NCI-H1694 treated with DMSO at 0.1 percent for 48 hours (cell line): ENCODE data around the gene RUVBL2.
"Not testable (repeated sequence)": the region's sequence is repeated elsewhere in the genome, so short reads cannot be mapped to it uniquely, and the experiment has no call there.

Experiments used
- DNase-seq: peaks from one replicate; lab custom pipeline; 2025; lab: John Stamatoyannopoulos, UW

RUVBL2 gene

DNA sequence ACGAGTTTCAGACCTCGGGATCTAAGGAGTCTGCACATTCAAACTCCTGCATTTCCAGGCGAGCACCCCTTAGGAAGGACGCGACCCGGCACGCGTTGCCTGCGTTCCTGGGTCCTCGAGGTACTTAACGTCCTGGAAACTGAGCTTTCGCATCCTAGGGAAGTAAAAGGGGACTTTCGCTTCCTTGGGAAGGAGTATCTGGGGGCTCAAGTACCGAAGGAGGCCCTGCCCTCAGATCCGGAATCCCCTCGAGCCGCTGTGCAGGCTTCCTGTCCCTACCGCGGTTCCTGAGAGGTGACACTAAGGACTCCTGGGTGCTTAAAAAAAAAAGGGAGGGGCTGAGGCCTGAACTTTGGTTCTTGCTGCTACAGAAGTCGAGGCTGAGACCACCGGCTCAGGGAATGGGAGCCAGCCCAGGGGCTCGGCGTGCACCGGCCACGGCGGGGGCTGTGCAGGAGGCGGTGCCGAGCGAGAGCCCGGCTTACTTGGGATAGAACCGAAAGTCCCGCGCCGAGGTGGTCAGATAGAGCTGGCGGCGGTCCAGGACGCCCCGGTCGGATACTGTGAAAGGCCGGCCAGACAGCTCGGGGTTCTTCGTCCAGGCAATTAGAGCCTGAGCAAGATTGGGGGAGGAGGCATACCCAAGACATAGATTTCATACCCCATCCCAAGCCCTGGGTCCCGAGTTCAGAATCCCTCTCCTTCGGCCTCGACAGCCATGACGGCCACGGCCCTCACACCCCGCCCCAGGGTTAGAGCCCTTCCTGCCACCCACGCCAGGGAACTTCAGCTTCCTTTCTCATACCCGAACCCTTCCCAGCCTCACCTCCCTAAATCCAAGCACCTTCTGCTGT is 24.9 kb downstream of the RUVBL2 start:
- not testable (repeated sequence) for DNase-seq

DNA sequence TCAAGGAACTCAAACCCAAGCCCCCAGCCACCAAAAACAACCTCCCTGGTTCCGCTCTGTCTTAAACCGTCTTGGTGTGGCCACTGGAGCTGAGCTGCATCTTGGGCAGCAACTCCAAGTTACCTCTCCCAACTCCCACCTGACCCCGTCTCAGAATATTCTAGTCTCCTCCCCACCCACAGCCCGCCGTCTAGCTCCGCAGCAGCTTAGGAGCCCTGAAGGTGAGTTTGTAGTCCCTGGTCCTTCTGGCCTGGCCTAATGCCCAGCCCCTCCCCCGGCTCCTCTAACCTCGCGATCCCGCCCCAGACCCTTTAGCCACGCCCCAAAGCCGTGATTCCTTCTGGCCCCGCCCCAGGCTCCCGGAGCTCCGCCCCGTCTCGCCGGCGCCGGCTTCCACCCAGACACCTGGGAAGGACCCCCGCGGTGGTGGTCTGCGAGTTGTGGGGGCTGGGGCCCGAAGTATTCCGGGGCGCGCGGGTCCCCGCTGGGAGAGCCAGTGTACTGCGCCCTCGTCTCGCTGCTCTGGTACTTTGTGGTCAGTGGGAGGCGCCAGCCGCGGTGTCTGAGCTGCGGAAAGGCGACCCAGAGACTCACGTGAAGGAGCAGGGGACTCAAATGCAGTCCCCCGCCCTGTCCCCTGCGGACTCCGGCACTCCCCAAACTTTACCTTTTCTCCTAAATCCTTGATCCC is 25.7 kb downstream of the RUVBL2 start:
- peak; percentile 12 for DNase-seq

DNA sequence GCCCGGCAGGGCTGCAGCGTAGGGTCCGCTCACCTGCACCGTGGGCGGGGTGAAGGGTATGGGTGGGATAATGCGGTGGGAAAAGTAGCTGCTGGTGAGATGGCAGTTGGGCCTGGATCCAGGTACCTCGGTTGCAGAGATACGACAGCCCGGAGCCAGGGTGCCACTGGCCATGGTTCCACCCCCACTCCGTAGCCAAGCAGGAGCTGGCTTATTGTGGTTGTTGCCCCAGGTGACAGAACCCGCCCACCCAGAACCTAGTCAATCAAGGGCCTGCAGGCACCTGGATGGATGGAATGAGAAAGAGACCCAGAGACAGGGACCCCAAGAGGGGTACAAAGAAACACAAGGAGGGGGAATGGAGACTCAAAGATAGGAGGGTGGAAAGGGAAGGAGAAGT is 26.7 kb downstream of the RUVBL2 start:
- DNase-seq = no peak

DNA sequence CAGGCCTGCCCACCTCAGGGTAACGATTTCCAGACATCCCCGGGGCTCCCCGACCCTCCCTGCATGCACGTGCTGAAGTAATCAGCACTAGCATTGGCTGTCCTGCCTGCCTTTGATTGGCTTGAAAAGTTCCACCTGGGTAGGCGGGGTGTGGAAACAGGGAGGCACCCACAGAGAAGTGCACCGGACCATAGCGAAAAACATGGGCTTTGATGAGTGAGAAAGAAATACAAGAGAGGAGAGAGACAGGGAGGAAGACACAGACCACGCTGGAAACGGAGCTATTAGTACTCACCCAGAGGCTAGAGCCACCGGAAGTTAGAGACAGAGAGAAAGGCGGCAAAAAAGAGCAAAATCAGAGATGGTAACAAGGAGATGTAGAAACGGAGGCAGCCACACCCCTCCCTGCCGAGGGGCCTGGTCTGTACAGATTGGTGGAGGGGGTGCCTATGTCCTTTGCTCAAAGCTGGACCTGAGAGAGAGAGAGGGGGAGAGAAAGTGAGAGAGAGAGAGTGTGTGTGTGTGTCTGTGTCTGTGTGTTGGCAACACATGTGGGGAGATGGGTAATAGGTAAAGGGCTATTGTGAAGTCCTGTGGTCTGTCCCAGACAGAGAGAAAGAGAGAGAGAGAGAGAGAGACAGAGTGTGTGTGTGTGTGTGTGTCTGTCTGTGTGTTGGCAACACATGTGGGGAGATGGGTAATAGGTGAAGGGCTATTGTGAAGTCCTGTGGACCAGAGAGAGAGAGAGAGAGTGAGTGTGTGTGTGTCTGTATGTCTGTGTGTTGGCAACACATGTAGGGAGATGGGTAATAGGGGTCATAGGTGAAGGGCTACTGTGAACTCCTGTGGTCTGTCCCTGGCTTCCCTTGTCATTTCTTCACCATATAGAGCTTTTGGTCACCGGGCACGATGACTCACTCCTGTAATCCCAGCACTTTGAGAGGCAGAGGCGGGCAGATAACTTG is 27.5 kb downstream of the RUVBL2 start:
- DNase-seq = no peak

DNA sequence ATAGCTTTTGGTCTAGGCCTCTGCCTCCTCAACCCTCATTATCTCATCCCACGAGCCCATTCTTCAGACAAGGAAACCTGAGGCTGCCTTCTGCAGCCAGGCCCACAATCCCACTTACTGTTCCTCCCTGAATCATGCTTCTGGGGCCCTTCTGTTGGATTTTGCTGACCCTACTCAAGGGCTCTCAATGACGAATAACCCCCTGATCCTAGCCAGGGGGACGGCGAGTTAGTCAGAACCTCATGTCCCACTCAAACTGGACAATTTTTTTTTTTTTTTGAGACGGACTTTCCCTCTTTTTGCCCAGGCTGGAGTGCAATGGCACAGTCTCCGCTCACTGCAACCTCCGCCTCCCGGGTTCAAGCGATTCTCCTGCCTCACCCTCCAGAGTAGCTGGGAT is 28.4 kb downstream of the RUVBL2 start:
- DNase-seq = no peak

DNA sequence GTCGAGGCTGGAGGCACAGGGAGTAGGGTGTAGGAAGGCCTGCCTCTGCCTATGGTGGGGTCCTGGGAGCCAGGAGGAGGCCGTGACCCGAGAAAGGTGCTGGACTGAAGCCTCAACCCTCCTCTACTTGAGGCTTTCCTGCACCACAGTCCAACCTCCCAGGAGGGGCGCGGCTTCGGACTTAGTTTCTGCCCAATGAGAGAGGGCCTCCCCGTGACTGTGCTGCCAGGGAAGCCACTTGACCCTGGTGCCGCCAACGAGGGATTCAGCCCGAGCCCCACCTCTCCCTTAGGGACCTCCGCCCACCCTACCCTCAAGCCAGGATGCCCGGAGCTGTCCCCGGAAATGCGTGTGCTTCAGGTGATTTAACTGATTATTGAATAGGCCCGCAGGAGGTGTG is 30.5 kb downstream of the RUVBL2 start, which contains the start of gene CGB3:
Gene CGB3 (minus strand): TSS at position 101 of the 400 bp plus-strand sequence. CDS start 362 bp downstream, outside the sequence.
- not testable (repeated sequence) for DNase-seq

DNA sequence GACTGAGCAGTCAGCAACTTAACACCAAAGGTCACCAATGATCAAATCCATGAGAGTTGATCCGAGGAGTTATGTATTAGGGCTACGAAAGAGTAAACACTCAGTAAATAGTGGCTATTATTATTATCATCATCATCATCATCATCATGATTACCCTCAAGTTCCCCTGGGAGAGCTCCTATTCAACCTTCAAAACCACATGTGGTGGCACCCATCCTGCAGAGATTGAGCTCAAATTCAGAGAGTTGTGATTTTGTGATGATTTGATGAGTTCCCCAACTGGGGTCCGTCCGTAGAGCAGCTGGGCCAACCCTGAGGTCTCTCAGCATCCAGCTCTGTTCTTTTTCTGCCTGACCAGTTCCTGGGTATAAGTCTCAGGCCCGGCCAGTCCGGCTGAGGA is 31.4 kb downstream of the RUVBL2 start:
- DNase-seq = not testable (repeated sequence)

DNA sequence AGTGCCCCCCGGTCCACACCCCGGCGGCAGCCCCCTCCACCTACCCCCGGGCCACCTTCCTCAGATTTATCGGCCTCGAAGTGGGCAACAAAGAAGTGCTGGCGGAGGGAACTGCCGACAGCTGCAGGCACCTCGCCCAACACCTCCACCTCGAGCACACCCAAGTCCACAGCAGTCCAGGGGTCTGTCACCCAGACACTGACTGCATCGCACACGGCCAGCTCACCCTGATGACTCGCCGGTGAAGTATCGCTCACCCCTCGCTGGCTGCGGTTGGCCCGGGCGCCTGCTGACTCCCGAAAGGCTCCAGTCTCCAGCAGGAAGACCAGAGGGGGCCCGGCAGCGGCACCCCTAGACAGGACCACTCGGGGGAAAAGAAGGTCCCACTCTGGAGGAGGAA is 31.9 kb downstream of the RUVBL2 start:
- DNase-seq = not testable (repeated sequence)

DNA sequence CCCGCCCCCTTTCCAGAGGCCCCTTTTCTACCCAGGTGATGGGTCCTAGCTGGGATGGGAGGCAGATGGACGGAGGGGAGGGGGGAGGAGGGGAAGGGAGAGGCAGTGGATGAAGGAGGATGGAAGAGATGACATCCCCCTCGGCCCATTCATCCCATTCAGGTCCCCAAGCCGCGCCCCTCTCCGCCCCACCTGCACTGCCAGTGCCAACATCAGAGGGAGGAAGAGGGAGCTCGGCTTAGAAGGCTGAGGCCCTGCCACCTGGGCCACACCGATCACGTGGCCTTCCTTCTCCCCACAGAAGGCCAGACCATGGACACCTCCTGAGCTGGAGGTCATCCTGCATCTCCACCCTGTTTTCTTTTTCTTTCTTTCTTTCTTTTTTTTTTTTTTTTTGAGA is 35.0 kb downstream of the RUVBL2 start:
- DNase-seq = not testable (repeated sequence)

DNA sequence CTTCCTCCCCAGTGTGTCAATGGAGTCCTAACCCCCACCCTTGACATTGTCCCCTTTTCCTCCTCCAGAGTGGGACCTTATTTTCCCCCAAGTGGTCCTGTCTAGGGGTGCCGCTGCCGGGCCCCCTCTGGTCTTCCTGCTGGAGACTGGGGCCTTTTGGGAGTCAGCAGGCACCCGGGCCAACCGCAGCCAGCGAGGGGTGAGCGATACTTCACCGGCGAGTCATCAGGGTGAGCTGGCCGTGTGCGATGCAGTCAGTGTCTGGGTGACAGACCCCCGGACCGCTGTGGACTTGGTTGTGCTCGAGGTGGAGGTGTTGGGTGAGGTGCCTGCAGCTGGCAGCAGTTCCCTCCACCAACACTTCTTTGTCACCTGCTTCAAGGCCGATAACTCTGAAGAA is 36.1 kb downstream of the RUVBL2 start:
- not testable (repeated sequence) for DNase-seq

DNA sequence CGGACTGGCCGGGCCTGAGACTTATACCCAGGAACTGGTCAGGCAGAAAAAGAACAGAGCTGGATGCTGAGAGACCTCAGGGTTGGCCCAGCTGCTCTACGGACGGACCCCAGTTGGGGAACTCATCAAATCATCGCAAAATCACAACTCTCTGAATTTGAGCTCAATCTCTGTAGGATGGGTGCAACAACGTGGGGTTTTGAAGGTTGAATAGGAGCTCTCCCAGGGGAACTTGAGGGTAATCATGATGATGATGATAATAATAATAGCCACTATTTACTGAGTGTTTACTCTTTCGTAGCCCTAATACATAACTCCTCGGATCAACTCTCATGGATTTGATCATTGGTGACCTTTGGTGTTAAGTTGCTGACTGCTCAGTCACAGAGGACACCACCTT is 36.6 kb downstream of the RUVBL2 start:
- DNase-seq = not testable (repeated sequence)

DNA sequence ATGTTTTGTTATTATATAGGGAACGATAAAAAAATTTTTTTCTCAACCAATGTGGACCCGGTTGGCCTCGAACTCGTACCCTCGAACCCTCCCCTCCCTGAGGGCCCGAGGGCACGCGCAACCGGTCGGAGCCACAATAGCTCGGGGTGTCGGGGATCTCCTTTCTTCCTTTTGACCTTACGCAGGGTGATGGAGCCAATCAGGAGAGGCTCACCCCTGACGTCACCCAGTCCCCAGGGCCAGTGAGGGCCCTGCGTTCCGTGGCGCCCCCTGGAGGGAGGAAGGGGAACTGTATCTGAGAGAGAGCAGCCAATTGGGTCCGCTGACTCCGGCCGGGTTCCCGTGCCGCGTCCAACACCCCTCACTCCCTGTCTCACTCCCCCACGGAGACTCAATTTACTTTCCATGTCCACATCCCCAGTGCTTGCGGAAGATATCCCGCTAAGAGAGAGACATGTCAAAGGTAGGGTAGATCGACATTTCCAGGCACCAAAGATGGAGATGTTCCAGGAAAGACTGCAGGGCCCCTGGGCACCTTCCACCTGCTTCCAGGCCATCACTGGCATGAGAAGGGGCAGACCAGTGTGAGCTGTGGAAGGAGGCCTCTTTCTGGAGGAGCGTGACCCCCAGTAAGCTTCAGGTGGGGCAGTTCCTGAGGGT is 38.1 kb downstream of the RUVBL2 start, which contains the start of gene CGB2:
Gene CGB2 (plus strand): TSS at position 249 of the 660 bp plus-strand sequence. CDS start 206 bp downstream, at position 455.
- peak; percentile 88 for DNase-seq

DNA sequence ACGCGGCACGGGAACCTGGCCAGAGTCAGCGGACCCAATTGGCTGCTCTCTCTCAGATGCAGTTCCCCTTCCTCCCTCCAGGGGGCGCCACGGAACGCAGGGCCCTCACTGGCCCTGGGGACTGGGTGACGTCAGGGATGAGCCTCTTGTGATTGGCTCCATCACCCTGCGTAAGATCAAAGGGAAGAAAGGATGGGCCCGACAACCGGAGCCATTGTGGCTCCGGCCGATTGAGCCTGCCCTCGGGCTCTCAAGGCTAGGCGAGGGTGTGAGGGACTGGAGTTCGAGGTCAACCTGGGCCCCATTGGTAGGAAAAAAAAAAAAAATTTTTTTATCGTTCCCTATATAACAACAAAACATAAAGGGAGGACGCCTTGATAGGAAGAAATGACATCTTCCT is 43.1 kb downstream of the RUVBL2 start, which contains the start of gene CGB1:
Gene CGB1 (minus strand): TSS at position 81 of the 400 bp plus-strand sequence. CDS start 184 bp downstream, outside the sequence.
- DNase-seq = peak; percentile 89

DNA sequence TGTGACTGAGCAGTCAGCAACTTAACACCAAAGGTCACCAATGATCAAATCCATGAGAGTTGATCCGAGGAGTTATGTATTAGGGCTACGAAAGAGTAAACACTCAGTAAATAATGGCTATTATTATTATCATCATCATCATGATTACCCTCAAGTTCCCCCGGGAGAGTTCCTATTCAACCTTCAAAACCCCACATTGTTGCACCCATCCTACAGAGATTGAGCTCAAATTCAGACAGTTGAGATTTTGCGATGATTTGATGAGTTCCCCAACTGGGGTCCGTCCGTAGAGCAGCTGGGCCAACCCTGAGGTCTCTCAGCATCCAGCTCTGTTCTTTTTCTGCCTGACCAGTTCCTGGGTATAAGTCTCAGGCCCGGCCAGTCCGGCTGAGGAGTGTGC is 44.4 kb downstream of the RUVBL2 start:
- not testable (repeated sequence) for DNase-seq

DNA sequence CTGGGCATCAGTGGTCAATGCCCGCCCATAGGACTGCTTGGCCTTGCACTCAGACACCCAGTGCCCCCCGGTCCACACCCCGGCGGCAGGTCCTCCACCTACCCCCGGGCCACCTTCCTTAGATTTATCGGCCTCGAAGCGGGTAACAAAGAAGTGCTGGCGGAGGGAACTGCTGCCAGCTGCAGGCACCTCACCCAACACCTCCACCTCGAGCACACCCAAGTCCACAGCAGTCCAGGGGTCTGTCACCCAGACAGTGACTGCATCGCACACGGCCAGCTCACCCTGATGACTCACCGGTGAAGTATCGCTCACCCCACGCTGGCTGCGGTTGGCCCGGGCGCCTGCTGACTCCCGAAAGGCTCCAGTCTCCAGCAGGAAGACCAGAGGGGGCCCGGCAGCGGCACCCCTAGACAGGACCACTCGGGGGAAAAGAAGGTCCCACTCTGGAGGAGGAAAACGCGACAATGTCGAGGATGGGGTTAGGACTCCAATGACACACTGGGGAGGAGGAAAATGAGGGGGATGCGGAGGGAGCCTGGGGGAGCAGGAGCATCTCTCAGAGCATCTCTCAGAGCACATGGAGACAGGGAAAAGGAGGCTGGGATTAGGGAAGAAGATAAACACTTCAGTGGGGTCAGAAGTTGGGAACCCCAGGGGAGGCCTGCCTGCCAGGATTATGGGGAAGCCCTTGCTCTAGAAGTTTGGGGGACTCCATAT is 45.0 kb downstream of the RUVBL2 start:
- not testable (repeated sequence) for DNase-seq

DNA sequence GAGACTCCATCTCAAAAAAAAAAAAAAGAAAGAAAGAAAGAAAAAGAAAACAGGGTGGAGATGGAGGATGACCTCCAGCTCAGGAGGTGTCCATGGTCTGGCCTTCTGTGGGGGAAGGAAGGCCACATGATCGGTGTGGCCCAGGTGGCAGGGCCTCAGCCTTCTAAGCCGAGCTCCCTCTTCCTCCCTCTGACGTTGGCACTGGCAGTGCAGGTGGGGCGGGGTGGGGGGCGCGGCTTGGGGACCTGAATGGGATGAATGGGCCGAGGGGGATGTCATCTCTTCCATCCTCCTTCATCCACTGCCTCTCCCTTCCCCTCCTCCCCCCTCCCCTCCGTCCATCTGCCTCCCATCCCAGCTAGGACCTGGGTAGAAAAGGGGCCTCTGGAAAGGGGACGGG is 46.0 kb downstream of the RUVBL2 start:
- not testable (repeated sequence) for DNase-seq

DNA sequence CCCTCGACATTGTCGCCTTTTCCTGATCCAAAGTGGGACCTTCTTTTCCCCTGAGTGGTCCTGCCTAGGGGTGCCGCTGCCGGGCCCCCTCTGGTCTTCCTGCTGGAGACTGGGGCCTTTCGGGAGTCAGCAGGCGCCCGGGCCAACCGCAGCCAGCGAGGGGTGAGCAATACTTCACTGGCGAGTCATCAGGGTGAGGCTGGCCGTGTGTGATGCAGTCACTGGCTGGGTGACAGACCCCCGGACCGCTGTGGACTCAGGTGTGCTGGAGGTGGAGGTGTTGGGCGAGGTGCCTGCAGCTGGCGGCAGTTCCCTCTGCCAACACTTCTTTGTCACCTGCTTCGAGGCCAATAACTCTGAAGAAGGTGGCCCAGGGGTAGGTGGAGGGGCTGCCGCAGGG is 48.5 kb downstream of the RUVBL2 start:
- DNase-seq = no peak

DNA sequence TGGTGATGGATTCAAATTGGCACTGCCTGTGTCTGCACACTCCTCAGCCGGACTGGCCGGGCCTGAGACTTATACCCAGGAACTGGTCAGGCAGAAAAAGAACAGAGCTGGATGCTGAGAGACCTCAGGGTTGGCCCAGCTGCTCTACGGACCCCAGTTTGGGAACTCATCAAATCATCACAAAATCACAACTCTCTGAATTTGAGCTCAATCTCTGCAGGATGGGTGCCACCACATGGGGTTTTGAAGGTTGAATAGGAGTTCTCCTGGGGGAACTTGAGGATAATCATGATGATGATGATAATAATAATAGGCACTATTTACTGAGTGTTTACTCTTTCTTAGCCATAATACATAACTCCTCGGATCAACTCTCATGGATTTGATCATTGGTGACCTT is 49.0 kb downstream of the RUVBL2 start:
- not testable (repeated sequence) for DNase-seq

DNA sequence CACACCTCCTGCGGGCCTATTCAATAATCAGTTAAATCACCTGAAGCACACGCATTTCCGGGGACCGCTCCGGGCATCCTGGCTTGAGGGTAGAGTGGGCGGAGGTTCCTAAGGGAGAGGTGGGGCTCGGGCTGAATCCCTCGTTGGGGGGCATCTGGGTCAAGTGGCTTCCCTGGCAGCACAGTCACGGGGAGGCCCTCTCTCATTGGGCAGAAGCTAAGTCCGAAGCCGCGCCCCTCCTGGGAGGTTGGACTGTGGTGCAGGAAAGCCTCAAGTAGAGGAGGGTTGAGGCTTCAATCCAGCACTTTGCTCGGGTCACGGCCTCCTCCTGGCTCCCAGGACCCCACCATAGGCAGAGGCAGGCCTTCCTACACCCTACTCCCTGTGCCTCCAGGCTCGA is 49.9 kb downstream of the RUVBL2 start, which contains the start of gene CGB5:
Gene CGB5 (plus strand): TSS at position 301 of the 400 bp plus-strand sequence. CDS start 362 bp downstream, outside the sequence.
- not testable (repeated sequence) for DNase-seq

DNA sequence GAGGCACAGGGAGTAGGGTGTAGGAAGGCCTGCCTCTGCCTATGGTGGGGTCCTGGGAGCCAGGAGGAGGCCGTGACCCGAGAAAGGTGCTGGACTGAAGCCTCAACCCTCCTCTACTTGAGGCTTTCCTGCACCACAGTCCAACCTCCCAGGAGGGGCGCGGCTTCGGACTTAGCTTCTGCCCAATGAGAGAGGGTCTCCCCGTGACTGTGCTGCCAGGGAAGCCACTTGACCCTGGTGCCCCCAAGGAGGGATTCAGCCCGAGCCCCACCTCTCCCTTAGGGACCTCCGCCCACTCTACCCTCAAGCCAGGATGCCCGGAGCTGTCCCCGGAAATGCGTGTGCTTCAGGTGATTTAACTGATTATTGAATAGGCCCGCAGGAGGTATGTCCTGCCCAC is 55.3 kb downstream of the RUVBL2 start, which contains the start of gene CGB8:
Gene CGB8 (minus strand): TSS at position 101 of the 400 bp plus-strand sequence. CDS start 372 bp downstream, outside the sequence.
- DNase-seq = not testable (repeated sequence)
